Measurements from ENCODE around the gene APP.

APP gene

DNA sequence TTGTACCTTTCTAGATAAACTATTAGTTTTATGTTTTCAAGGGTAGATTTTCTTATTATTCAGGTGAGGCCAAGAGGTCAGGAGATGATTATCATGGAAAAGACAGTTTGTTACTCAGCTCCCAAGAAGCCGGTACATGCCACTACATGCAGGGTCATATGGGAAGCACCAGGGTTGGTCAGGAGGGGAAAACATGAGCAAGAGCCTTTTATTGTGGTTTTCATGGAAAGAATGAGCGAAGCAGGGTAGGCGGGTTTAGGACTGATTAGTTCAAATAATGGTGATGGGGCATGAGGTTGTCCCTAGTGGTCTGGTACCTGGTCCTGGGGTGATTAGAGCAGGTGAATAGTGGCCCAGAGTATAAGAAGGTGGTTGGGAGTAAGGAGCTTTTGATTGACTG lies 189.9 kb downstream of the APP start:
- H3K27me3 ChIP-seq (ENCODE audit: insufficient read depth, low read length, poor library complexity, severe bottlenecking), result no peaks in the 10 kb centered on the region
- no peak overlapping the region for H3K4me2 ChIP-seq (ENCODE audit: low read depth, low read length, poor library complexity, severe bottlenecking)
- no peak overlapping the region for H3K9ac ChIP-seq (ENCODE audit: low read depth, low read length, poor library complexity, severe bottlenecking)
- no peaks in the 10 kb centered on the region for H3K36me3 ChIP-seq (ENCODE audit: insufficient read depth, low read length)
- TF ChIP-seq EZH2phosphoT487 (IDR thresholded peaks at IDR 0.05; ENCODE audit: borderline replicate concordance), result no peak
- TF ChIP-seq, protein P1, sequence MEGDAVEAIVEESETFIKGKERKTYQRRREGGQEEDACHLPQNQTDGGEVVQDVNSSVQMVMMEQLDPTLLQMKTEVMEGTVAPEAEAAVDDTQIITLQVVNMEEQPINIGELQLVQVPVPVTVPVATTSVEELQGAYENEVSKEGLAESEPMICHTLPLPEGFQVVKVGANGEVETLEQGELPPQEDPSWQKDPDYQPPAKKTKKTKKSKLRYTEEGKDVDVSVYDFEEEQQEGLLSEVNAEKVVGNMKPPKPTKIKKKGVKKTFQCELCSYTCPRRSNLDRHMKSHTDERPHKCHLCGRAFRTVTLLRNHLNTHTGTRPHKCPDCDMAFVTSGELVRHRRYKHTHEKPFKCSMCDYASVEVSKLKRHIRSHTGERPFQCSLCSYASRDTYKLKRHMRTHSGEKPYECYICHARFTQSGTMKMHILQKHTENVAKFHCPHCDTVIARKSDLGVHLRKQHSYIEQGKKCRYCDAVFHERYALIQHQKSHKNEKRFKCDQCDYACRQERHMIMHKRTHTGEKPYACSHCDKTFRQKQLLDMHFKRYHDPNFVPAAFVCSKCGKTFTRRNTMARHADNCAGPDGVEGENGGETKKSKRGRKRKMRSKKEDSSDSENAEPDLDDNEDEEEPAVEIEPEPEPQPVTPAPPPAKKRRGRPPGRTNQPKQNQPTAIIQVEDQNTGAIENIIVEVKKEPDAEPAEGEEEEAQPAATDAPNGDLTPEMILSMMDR (conservative IDR thresholded peaks at IDR 0.05; ENCODE audit: low read length), result no peak
- H3K9me2 ChIP-seq (replicated peaks; ENCODE audit: low read depth, low read length), result no peaks in the 10 kb centered on the region
- no peak overlapping the region for H3K4me3 ChIP-seq (ENCODE audit: low read length, poor library complexity, severe bottlenecking)
- no peaks in the 10 kb centered on the region for H4K20me1 ChIP-seq (ENCODE audit: insufficient read depth, low read length, poor library complexity, severe bottlenecking)
- H3K79me2 ChIP-seq (ENCODE audit: insufficient read depth, low read length), result no peaks in the 10 kb centered on the region
- H3F3A ChIP-seq (ENCODE audit: low read depth), result no peaks in the 10 kb centered on the region
- no peaks in the 10 kb centered on the region for H3K4me1 ChIP-seq (ENCODE audit: insufficient read depth, low read length, poor library complexity, severe bottlenecking)
- no peaks in the 10 kb centered on the region; the same call in 1 of the 2 replicates for H3K9me3 ChIP-seq (ENCODE audit: insufficient read depth, low read depth, low read length)
- no peak overlapping the region for H2AFZ ChIP-seq (ENCODE audit: low read length)

DNA sequence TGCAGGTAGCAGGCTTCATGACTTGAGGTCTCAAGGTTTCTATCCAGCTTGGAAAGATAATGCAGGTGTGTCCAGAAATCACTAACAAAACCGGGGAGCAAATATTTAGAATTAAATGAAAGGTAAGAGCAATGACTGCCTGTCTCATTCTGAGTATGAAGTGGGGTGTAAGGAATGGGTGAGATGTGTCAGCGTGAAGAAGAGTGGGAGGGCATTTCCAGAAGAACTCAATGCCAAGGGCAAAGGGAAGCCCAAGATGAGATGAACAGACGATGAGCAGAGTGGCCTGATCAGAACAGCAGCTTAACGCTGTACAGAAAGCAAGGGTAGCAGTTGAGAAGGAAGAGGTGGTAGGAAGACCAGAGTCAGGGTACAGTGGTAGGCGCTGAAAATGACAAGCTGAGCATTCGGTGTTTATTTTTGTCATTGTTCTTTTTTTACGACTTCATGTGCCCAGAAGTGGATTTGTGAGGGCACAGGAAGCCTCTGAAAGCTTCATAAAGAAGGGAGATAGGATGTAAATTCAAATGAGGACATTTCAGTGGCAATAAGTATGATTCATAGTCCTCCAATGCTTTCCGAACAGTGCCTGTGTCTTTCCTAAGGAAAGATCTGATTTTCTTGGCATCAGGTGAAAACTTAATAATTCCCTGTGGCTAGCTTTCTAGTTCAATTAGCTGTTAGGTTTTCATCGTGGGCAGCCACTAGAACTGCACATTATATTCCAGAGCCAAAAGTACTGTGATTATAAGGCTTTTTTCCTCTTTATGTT lies 190.5 kb downstream of the APP start:
- Histone ChIP-seq H3K27me3 (ENCODE audit: insufficient read depth, low read length, poor library complexity, severe bottlenecking) (no peaks in the 10 kb centered on the region), H4K20me1 (ENCODE audit: insufficient read depth, low read length, poor library complexity, severe bottlenecking) (no peaks in the 10 kb centered on the region), H3K4me1 (ENCODE audit: insufficient read depth, low read length, poor library complexity, severe bottlenecking) (no peaks in the 10 kb centered on the region), H3K79me2 (ENCODE audit: insufficient read depth, low read length) (no peaks in the 10 kb centered on the region), H3K4me2 (ENCODE audit: low read depth, low read length, poor library complexity, severe bottlenecking) (no peak overlapping the region), H3K9ac (ENCODE audit: low read depth, low read length, poor library complexity, severe bottlenecking) (no peak overlapping the region), H3K9me2 (replicated peaks; ENCODE audit: low read depth, low read length) (no peaks in the 10 kb centered on the region), H3F3A (ENCODE audit: low read depth) (no peaks in the 10 kb centered on the region), H3K36me3 (ENCODE audit: insufficient read depth, low read length) (no peaks in the 10 kb centered on the region), H3K4me3 (ENCODE audit: low read length, poor library complexity, severe bottlenecking) (no peak overlapping the region), H2AFZ (ENCODE audit: low read length) (no peak overlapping the region), H3K9me3 (ENCODE audit: insufficient read depth, low read depth, low read length) (no peaks in the 10 kb centered on the region; the same call in 1 of the 2 replicates)
- TF ChIP-seq EZH2phosphoT487 (IDR thresholded peaks at IDR 0.05; ENCODE audit: borderline replicate concordance), result no peak
- TF ChIP-seq, protein P1 (conservative IDR thresholded peaks at IDR 0.05; ENCODE audit: low read length), result no peak

DNA sequence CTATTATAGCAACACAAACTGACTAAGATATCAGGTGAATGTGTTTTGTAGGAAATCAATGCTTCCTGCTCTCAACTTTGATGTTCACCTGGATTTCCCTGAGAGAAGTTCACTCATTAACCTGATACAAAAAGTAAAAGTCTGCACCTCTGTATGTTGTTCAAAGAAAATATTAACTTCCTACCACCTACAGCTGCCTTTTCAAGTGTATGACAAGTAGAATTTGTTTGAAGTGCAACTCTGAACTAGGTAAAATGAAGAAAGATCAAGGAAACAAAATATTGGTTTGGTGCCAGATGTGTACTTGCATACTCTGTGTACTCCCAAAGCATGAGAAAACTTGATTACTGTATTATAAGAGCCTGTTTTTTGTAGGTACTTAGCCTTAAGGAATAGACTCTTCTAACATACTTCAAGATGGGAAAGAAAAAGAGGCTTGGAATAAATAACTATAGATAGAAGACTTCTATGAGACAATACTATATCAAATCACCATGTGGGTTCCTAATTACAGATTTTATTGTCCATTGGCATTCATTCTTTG lies 193.4 kb downstream of the APP start:
- H2AFZ ChIP-seq (ENCODE audit: low read length), result no peak overlapping the region
- H3K36me3 ChIP-seq (ENCODE audit: insufficient read depth, low read length), result no peaks in the 10 kb centered on the region
- H3F3A ChIP-seq (ENCODE audit: low read depth), result no peaks in the 10 kb centered on the region
- H3K9ac ChIP-seq (ENCODE audit: low read depth, low read length, poor library complexity, severe bottlenecking), result no peak overlapping the region
- TF ChIP-seq, protein P1 (conservative IDR thresholded peaks at IDR 0.05; ENCODE audit: low read length), result no peak
- TF ChIP-seq EZH2phosphoT487 (IDR thresholded peaks at IDR 0.05; ENCODE audit: borderline replicate concordance), result no peak
- H4K20me1 ChIP-seq (ENCODE audit: insufficient read depth, low read length, poor library complexity, severe bottlenecking), result no peaks in the 10 kb centered on the region
- no peaks in the 10 kb centered on the region for H3K4me1 ChIP-seq (ENCODE audit: insufficient read depth, low read length, poor library complexity, severe bottlenecking)
- no peaks in the 10 kb centered on the region for H3K27me3 ChIP-seq (ENCODE audit: insufficient read depth, low read length, poor library complexity, severe bottlenecking)
- H3K4me3 ChIP-seq (ENCODE audit: low read length, poor library complexity, severe bottlenecking), result no peak overlapping the region
- no peak overlapping the region for H3K4me2 ChIP-seq (ENCODE audit: low read depth, low read length, poor library complexity, severe bottlenecking)
- H3K79me2 ChIP-seq (ENCODE audit: insufficient read depth, low read length), result no peaks in the 10 kb centered on the region
- no peaks in the 10 kb centered on the region; the same call in 1 of the 2 replicates for H3K9me3 ChIP-seq (ENCODE audit: insufficient read depth, low read depth, low read length)
- H3K9me2 ChIP-seq (replicated peaks; ENCODE audit: low read depth, low read length), result no peaks in the 10 kb centered on the region

Measured in Loucy (cell line).